Central memory CD8-positive, alpha-beta T cell (primary cell): ENCODE measurements around the gene POLK.
"Not testable (repeated sequence)": the region's sequence is repeated elsewhere in the genome, so short reads cannot be mapped to it uniquely, and the experiment has no call there.

ENCODE experiments used
- ATAC-seq: fragments of 150-1000 bp; cut with Tn5 transposase; replicated peaks from 2 replicates; pipeline ENCODE4 v1.10.0; 2022; ENCODE audit warnings: mild to moderate bottlenecking, moderate FRiP score, moderate number of reproducible peaks; ENCODE audit not compliant: poor library complexity, severe bottlenecking; ENCODE audit errors: extremely low read depth
- DNase-seq, 2 donors: peaks; one replicate each; pipeline ENCODE4 v3.0.0; 2021; ENCODE audit warnings: low spot score in 2 of 2
- H3K27ac Mint-ChIP-seq: one replicate; pipeline ENCODE4 v1.8.0; 2022; ENCODE audit warnings: low read depth, mild to moderate bottlenecking, moderate library complexity, mixed read lengths
- H3K27me3 Mint-ChIP-seq: one replicate; pipeline ENCODE4 v1.8.0; 2022; ENCODE audit warnings: mixed read lengths
- H3K36me3 Mint-ChIP-seq: one replicate; pipeline ENCODE4 v1.8.0; 2022; ENCODE audit warnings: mild to moderate bottlenecking, moderate library complexity, mixed read lengths; ENCODE audit not compliant: insufficient read depth
- H3K4me1 Mint-ChIP-seq: one replicate; pipeline ENCODE4 v1.8.0; 2022; ENCODE audit warnings: mixed read lengths
- H3K4me3 Mint-ChIP-seq: one replicate; pipeline ENCODE4 v1.8.0; 2022; ENCODE audit warnings: mild to moderate bottlenecking, moderate library complexity, mixed read lengths
- H3K9me3 Mint-ChIP-seq: one replicate; pipeline ENCODE4 v1.8.0; 2022; ENCODE audit warnings: mixed read lengths

The POLK gene

GRCh38 chr5:75565991-75566709 is 54.5 kb downstream of the POLK start:
- peaks cover 22% of the 10 kb centered on the region for H3K9me3 Mint-ChIP-seq
- not testable (repeated sequence) for ATAC-seq, H3K36me3 Mint-ChIP-seq, DNase-seq, H3K4me3 Mint-ChIP-seq, H3K27me3 Mint-ChIP-seq
- H3K4me1 Mint-ChIP-seq = peaks cover 56% of the 10 kb centered on the region
- peak overlapping the region; percentile 0 for H3K27ac Mint-ChIP-seq

- peak overlapping the region; percentile 0 for H3K27ac Mint-ChIP-seq
- no peaks in the 10 kb centered on the region for H3K27me3 Mint-ChIP-seq
- H3K36me3 Mint-ChIP-seq = peaks cover 4% of the 10 kb centered on the region
- peak; percentile 65 for ATAC-seq
- DNase-seq = no peak
- H3K9me3 Mint-ChIP-seq = peaks cover 22% of the 10 kb centered on the region
- peaks cover 52% of the 10 kb centered on the region for H3K4me1 Mint-ChIP-seq
- H3K4me3 Mint-ChIP-seq = no peak overlapping the region
These were observed 55.1 kb downstream of the POLK start for GRCh38 chr5:75566710-75567309.

- H3K36me3 Mint-ChIP-seq = peaks cover 4% of the 10 kb centered on the region
- H3K27me3 Mint-ChIP-seq = no peaks in the 10 kb centered on the region
- peaks cover 15% of the 10 kb centered on the region for H3K9me3 Mint-ChIP-seq
- no peak for ATAC-seq
- H3K4me1 Mint-ChIP-seq = peaks cover 45% of the 10 kb centered on the region
- peak overlapping the region; percentile 0 for H3K27ac Mint-ChIP-seq
- no peak overlapping the region for H3K4me3 Mint-ChIP-seq
- DNase-seq = no peak
These were observed 56.0 kb downstream of the POLK start for GRCh38 chr5:75567710-75568109.

GRCh38 chr5:75568202-75568601 is 56.5 kb downstream of the POLK start:
- ATAC-seq = no peak
- no peak for DNase-seq
- Mint-ChIP-seq H3K27ac (no peak overlapping the region), H3K4me3 (no peak overlapping the region), H3K36me3 (peaks cover 4% of the 10 kb centered on the region), H3K27me3 (no peaks in the 10 kb centered on the region), H3K9me3 (peaks cover 12% of the 10 kb centered on the region), H3K4me1 (peaks cover 43% of the 10 kb centered on the region)

- peaks cover 5% of the 10 kb centered on the region for H3K36me3 Mint-ChIP-seq
- ATAC-seq (no peak), DNase-seq (no peak)
- H3K27ac Mint-ChIP-seq = no peak overlapping the region
- H3K4me3 Mint-ChIP-seq = no peak overlapping the region
- peaks cover 15% of the 10 kb centered on the region for H3K4me1 Mint-ChIP-seq
- H3K27me3 Mint-ChIP-seq = no peaks in the 10 kb centered on the region
- H3K9me3 Mint-ChIP-seq = no peaks in the 10 kb centered on the region
These were observed 59.9 kb downstream of the POLK start for GRCh38 chr5:75571547-75571946.

GRCh38 chr5:75574791-75575190 is 63.1 kb downstream of the POLK start:
- peaks cover 13% of the 10 kb centered on the region for H3K36me3 Mint-ChIP-seq
- ATAC-seq (no peak), DNase-seq (no peak)
- H3K9me3 Mint-ChIP-seq = no peaks in the 10 kb centered on the region
- H3K4me1 Mint-ChIP-seq = no peaks in the 10 kb centered on the region
- H3K4me3 Mint-ChIP-seq = no peak overlapping the region
- H3K27ac Mint-ChIP-seq = no peak overlapping the region
- H3K27me3 Mint-ChIP-seq = no peaks in the 10 kb centered on the region

- not testable (repeated sequence) for DNase-seq, ATAC-seq, H3K4me3 Mint-ChIP-seq, H3K27ac Mint-ChIP-seq, H3K4me1 Mint-ChIP-seq, H3K27me3 Mint-ChIP-seq, H3K9me3 Mint-ChIP-seq
- peaks cover 16% of the 10 kb centered on the region for H3K36me3 Mint-ChIP-seq
These were observed 66.6 kb downstream of the POLK start for GRCh38 chr5:75578280-75578679.

- H3K4me3 Mint-ChIP-seq = no peak overlapping the region
- DNase-seq = no peak
- peaks cover 13% of the 10 kb centered on the region for H3K36me3 Mint-ChIP-seq
- H3K27me3 Mint-ChIP-seq = no peaks in the 10 kb centered on the region
- H3K27ac Mint-ChIP-seq = no peak overlapping the region
- no peaks in the 10 kb centered on the region for H3K4me1 Mint-ChIP-seq
- no peaks in the 10 kb centered on the region for H3K9me3 Mint-ChIP-seq
- no peak for ATAC-seq
These were observed 73.0 kb downstream of the POLK start for GRCh38 chr5:75584641-75585040.

- Mint-ChIP-seq H3K9me3 (no peaks in the 10 kb centered on the region), H3K27me3 (no peaks in the 10 kb centered on the region), H3K27ac (no peak overlapping the region), H3K4me1 (no peaks in the 10 kb centered on the region), H3K4me3 (no peak overlapping the region), H3K36me3 (peaks cover 13% of the 10 kb centered on the region)
- ATAC-seq = no peak
- no peak for DNase-seq
These were observed 77.0 kb downstream of the POLK start for GRCh38 chr5:75588666-75589065.

GRCh38 chr5:75600535-75600934 is 88.8 kb downstream of the POLK start:
- Mint-ChIP-seq H3K9me3 (no peaks in the 10 kb centered on the region), H3K36me3 (peaks cover 5% of the 10 kb centered on the region), H3K4me3 (no peak overlapping the region), H3K27ac (no peak overlapping the region), H3K4me1 (no peaks in the 10 kb centered on the region), H3K27me3 (no peaks in the 10 kb centered on the region)
- DNase-seq = no peak
- ATAC-seq = no peak

- peaks cover 3% of the 10 kb centered on the region for H3K36me3 Mint-ChIP-seq
These were observed 89.9 kb downstream of the POLK start for GRCh38 chr5:75601567-75601966.

GRCh38 chr5:75601996-75602395 is 90.3 kb downstream of the POLK start:
- no peaks in the 10 kb centered on the region for H3K27me3 Mint-ChIP-seq
- no peak overlapping the region for H3K4me3 Mint-ChIP-seq
- H3K4me1 Mint-ChIP-seq = no peaks in the 10 kb centered on the region
- no peak overlapping the region for H3K27ac Mint-ChIP-seq
- DNase-seq = no peak
- ATAC-seq = no peak
- no peaks in the 10 kb centered on the region for H3K9me3 Mint-ChIP-seq
- peaks cover 4% of the 10 kb centered on the region for H3K36me3 Mint-ChIP-seq

More at GRCh38 chr5:75601567-75601966, 89.9 kb downstream of the POLK start:
- Mint-ChIP-seq H3K4me1 (no peaks in the 10 kb centered on the region), H3K9me3 (no peaks in the 10 kb centered on the region), H3K27me3 (no peaks in the 10 kb centered on the region), H3K4me3 (no peak overlapping the region), H3K27ac (no peak overlapping the region)
- no peak for DNase-seq
- ATAC-seq = no peak

GRCh38 chr5:75603371-75603770 is 91.7 kb downstream of the POLK start:
- no peaks in the 10 kb centered on the region for H3K9me3 Mint-ChIP-seq

More at GRCh38 chr5:75603371-75603770, 91.7 kb downstream of the POLK start:
- Mint-ChIP-seq H3K27me3 (no peaks in the 10 kb centered on the region), H3K27ac (no peak overlapping the region), H3K36me3 (peaks cover 5% of the 10 kb centered on the region), H3K4me1 (no peaks in the 10 kb centered on the region), H3K4me3 (no peak overlapping the region)
- DNase-seq = no peak
- ATAC-seq = no peak
